A549 (cell line): ENCODE data around the gene TTR. TPM values are rescaled to one million over a fixed set of nuclear protein-coding genes. Genes with fewer than 3 reads are reported as not detected.
A peak's percentile ranks its signal among the peaks of the same experiment; 100 is the strongest.

Experiments
- ATAC-seq, 2 experiments: fragments of 200-7000 bp in 1 of 2; fragments of >200 bp in 1 of 2; cut with Nextera tagmentation in 1 of 2; cut with Tn5 transposase in 1 of 2; 3 replicates each; pipeline versions ENCODE4 v1.8.0 to v1.9.1; 2018 to 2020; ENCODE audit warnings: mild to moderate bottlenecking in 1 of 2, moderate library complexity in 1 of 2
- CTCF ChIA-PET: fragments of 300-600 bp; sonication (Branson Sonifier 250); formaldehyde crosslinking; extraction: SDS; loops from one replicate; lab custom pipeline; 2021; ENCODE audit warnings: antibody characterized with exemption, inconsistent platforms; lab: Yijun Ruan, JAX
- POLR2A ChIA-PET: fragments of 350-600 bp; formaldehyde crosslinking; extraction: SDS; loops from one replicate; lab custom pipeline; 2021; ENCODE audit warnings: antibody characterized with exemption, inconsistent platforms; lab: Yijun Ruan, JAX
- DNase-seq, 2 experiments: peaks; one replicate each; pipeline versions ENCODE4 v3.0.0 to v3.0.0-alpha.2; 2011 to 2016; ENCODE audit warnings: low read depth in 1 of 2, low spot score in 1 of 2
- FAIRE-seq: peaks from 2 replicates; lab custom pipeline; 2011; peaks lifted over from hg19 to GRCh38; lab: Jason Lieb, UNC
- H3K27ac ChIP-seq, 2 experiments: fragments of >200 bp; sonication (Bioruptor Twin); formaldehyde crosslinking; 3 replicates each; pipeline ENCODE4 v1.5.1; 2016 to 2017
- H3K4me1 ChIP-seq: fragments of >200 bp; sonication (Bioruptor Twin); formaldehyde crosslinking; 3 replicates; pipeline ENCODE4 v1.6.1; 2016
- H3K4me2 ChIP-seq: fragments of >200 bp; sonication (Bioruptor Twin); formaldehyde crosslinking; 3 replicates; pipeline ENCODE4 v1.6.1; 2016
- H3K4me3 ChIP-seq: fragments of >200 bp; sonication (Bioruptor Twin); formaldehyde crosslinking; 3 replicates; pipeline ENCODE4 v1.5.1; 2016
- H3K9me3 ChIP-seq: fragments of >200 bp; sonication (Bioruptor Twin); formaldehyde crosslinking; 3 replicates; pipeline ENCODE4 v1.6.1; 2016
- CEBPB ChIP-seq, 2 experiments: fragments of >200 bp in 1 of 2; sonication (Bioruptor Twin) in 1 of 2; formaldehyde crosslinking in 1 of 2; IDR thresholded peaks; 2 replicates each; pipeline ENCODE4 v1.6.1; 2012 to 2016
- EHF ChIP-seq: fragments of 250-450 bp; sonication (Bioruptor Pico); IDR thresholded peaks from 2 replicates; pipeline ENCODE4 v1.5.0; 2020; ENCODE audit warnings: mild to moderate bottlenecking
- EHMT2 ChIP-seq: fragments of 200-600 bp; sonication (generic); IDR thresholded peaks from 2 replicates; pipeline ENCODE4 v1.6.1; 2016; ENCODE audit warnings: antibody characterized with exemption, low read depth, mild to moderate bottlenecking, moderate library complexity
- GATA3 ChIP-seq: IDR thresholded peaks from 2 replicates; pipeline ENCODE4 v1.6.1; 2012; ENCODE audit warnings: borderline replicate concordance
- HOXA7 ChIP-seq: fragments of 250-450 bp; sonication (Bioruptor Pico); IDR thresholded peaks from 2 replicates; pipeline ENCODE4 v1.5.0; 2020; ENCODE audit warnings: mild to moderate bottlenecking, moderate library complexity
- HOXB13 ChIP-seq: fragments of 250-450 bp; sonication (Bioruptor Pico); IDR thresholded peaks from 2 replicates; pipeline ENCODE4 v1.5.0; 2020; ENCODE audit warnings: low read depth, mild to moderate bottlenecking, moderate library complexity
- KDM5A ChIP-seq: fragments of 200-600 bp; sonication (generic); IDR thresholded peaks from 2 replicates; pipeline ENCODE4 v1.6.1; 2016; ENCODE audit warnings: antibody characterized with exemption, mild to moderate bottlenecking
- MAZ ChIP-seq: fragments of 150-350 bp; IDR thresholded peaks from 2 replicates; pipeline ENCODE4 v1.6.1; 2014; ENCODE audit warnings: antibody characterized with exemption, low read depth, low read length, borderline replicate concordance
- NFE2L2 ChIP-seq: fragments of 150-350 bp; conservative IDR thresholded peaks from 2 replicates; pipeline ENCODE4 v1.6.1; 2014; ENCODE audit warnings: low read length
- PHF8 ChIP-seq: fragments of 200-600 bp; sonication (generic); IDR thresholded peaks from 2 replicates; pipeline ENCODE4 v1.6.1; 2016; ENCODE audit warnings: low read depth, mild to moderate bottlenecking, antibody characterized with exemption, moderate library complexity, borderline replicate concordance
- RAD21 ChIP-seq, 2 experiments: fragments of >200 bp in 1 of 2; sonication (Bioruptor Twin) in 1 of 2; formaldehyde crosslinking in 1 of 2; IDR thresholded peaks in 1 of 2; conservative IDR thresholded peaks in 1 of 2; 2 replicates in 1 of 2; 3 replicates in 1 of 2; pipeline ENCODE4 v1.6.1; 2012 to 2018; ENCODE audit warnings: inconsistent platforms in 1 of 2
- RFX5 ChIP-seq: fragments of 450-650 bp; IDR thresholded peaks from 2 replicates; pipeline ENCODE4 v1.7.1; 2014; ENCODE audit warnings: antibody characterized with exemption, mild to moderate bottlenecking, moderate library complexity
- SMC3 ChIP-seq: fragments of >200 bp; sonication (Bioruptor Twin); formaldehyde crosslinking; IDR thresholded peaks from 3 replicates; pipeline ENCODE4 v1.6.1; 2018; ENCODE audit warnings: inconsistent platforms
- WGBS: methylation state at CpG from one replicate; pipeline ENCODE4 v1.1.6; 2017; ENCODE audit errors: missing lambda C conversion rate; 5-methylcytosine and 5-hydroxymethylcytosine counted together
- polyA plus RNA-seq, 4 experiments: library from polyadenylated mRNA; depleted of rRNA in 3 of 4; stranded (reverse); fragments of >200 nt; fragmentation: RNase III in 1 of 4; extraction: RNeasy Plus Mini Kit Qiagen cat#74134 plus additional on column Dnase treatment in 1 of 4; gene quantifications; 2 replicates in 3 of 4; 3 replicates in 1 of 4; pipeline ENCODE4 v1.2.3, GENCODE V29; 2011 to 2017
- TF ChIP-seq, protein P1 (sequence below): fragments of 250-450 bp; sonication (Bioruptor Pico); IDR thresholded peaks from 2 replicates; pipeline ENCODE4 v1.5.0; 2021; ENCODE audit warnings: mild to moderate bottlenecking, moderate library complexity, borderline replicate concordance
- TF ChIP-seq, protein P2 (sequence below): fragments of >200 bp; sonication (Bioruptor Twin); formaldehyde crosslinking; IDR thresholded peaks from 3 replicates; pipeline ENCODE4 v1.5.1; 2016

Gene TTR
- polyA plus RNA-seq, 2 of the 4 experiments (the other 2 are of a cell fraction), result 0.18 to 0.28 TPM

DNA sequence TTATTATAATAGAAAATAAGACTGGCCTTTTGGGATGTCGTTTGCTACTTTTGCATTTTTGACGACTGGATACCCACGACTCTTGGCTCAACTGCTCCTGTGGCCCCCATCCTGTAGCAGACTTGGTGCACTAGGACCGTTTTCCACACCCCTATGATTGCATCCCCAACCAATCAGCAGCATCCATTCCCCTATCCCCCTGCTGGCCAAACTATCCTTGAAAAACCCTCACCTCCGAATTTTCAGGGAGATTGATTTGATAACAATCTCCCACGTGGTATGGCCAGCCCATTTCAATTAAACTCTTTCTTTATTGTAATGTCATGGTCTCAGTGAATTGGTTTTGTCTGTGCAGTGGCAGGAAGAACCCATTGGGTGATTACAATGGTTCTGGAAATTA, 37.9 kb upstream of the TTR start:
- H3K4me3 ChIP-seq, result no peak overlapping the region
- POLR2A ChIA-PET, result no interaction called here
- ATAC-seq, result peak in 1 of 2 experiments; percentile 71; a peak in 3 of 6 replicates
- H3K4me2 ChIP-seq, result no peak overlapping the region
- FAIRE-seq, result no peak
- H3K9me3 ChIP-seq, result no peaks in the 10 kb centered on the region
- CTCF ChIA-PET, result interaction anchor here (1.6 kb wide), 1 partner anchor 169 kb away, joined by 6 read pairs; no protein-coding TSS in a partner anchor
- 37% methylated on average over 6 of the region's 6 CpGs for WGBS
- no peak overlapping the region for H3K27ac ChIP-seq
- no peak for TF ChIP-seq HOXA7 (CRISPR knock-in tag)
- TF ChIP-seq, protein P1, sequence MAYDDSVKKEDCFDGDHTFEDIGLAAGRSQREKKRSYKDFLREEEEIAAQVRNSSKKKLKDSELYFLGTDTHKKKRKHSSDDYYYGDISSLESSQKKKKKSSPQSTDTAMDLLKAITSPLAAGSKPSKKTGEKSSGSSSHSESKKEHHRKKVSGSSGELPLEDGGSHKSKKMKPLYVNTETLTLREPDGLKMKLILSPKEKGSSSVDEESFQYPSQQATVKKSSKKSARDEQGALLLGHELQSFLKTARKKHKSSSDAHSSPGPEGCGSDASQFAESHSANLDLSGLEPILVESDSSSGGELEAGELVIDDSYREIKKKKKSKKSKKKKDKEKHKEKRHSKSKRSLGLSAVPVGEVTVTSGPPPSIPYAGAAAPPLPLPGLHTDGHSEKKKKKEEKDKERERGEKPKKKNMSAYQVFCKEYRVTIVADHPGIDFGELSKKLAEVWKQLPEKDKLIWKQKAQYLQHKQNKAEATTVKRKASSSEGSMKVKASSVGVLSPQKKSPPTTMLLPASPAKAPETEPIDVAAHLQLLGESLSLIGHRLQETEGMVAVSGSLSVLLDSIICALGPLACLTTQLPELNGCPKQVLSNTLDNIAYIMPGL (CRISPR knock-in tag), result no peak
- TF ChIP-seq NFE2L2, result no peak
- no peak for TF ChIP-seq MAZ
- TF ChIP-seq CEBPB (IDR thresholded peaks at IDR 0.05), result no peak
- TF ChIP-seq RAD21 (conservative IDR thresholded peaks at IDR 0.05 in 1 of 2, IDR thresholded peaks at IDR 0.05 in 1 of 2), result no peak
- H3K4me1 ChIP-seq, result no peaks in the 10 kb centered on the region
- DNase-seq, result peak in 1 of 2 experiments; percentile 9

DNA sequence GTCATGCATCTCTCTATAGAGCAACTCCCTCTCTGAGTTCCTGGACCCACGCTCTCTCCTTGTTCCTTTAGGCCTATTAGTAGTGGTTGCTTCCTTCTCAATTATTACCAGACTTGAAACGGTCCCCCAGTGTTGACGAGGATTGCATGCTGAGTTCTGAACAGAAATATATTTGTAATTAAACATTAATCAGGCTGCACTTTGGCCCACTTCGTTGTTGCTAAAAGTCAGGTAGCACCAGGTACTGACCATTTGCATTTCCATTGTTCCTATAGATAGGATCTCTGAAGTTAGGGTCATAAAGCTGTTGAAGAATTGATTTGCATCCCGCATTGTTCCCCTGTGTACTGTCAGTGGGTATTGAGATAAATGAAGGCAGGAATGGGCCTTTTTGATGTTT, 36.9 kb upstream of the TTR start:
- H3K9me3 ChIP-seq, result no peaks in the 10 kb centered on the region
- ChIA-PET POLR2A (no interaction called here), CTCF (interaction anchor here (0.6 to 1.6 kb wide), 6 partner anchors 8 to 566 kb away, joined by 3 to 6 read pairs (median 3); no protein-coding TSS in a partner anchor)
- H3K4me3 ChIP-seq, result no peak overlapping the region
- DNase-seq (no peak), ATAC-seq (no peak), FAIRE-seq (no peak)
- WGBS, result 40% methylated on average over 5 of the region's 5 CpGs
- no peak overlapping the region for H3K4me2 ChIP-seq
- H3K27ac ChIP-seq, result no peak overlapping the region
- no peaks in the 10 kb centered on the region for H3K4me1 ChIP-seq
- no peak for TF ChIP-seq KDM5A
- no peak for TF ChIP-seq RFX5
- TF ChIP-seq HOXB13 (CRISPR knock-in tag), result no peak

DNA sequence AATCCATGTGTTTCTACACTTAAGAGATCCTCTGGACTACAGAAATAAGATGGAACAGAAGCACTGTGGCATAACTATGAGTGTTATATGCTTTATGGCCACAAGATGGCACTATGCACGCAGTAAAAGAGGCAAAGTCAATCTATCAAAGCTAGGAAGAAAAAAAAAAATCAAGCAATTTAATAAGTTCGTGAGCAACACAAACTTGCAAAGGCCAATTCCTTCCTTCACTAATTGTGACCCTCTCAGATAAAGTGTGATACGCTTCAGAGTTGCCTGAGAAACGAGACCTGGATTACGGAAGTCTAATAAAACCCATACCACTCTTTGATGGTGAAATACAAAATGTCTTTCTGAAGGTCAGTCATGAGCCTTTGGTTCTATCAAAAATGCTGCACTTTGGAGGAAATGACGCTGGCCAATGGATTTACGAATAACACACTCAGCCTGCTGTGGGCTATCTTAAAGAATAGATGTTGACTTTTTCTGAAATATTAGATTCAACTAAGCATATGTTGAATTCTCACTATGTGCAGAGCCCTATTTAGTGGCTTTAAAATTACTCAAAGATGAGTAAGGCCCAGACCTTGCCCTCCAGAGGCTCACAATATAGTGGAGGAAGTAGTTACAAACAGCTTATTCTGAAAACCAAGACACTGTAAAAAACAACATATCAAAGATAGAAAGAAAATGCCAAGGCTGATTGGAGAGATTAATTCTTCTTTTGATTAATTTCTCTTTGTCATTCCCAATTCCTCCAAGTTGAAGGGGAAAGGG, 35.5 kb upstream of the TTR start:
- ATAC-seq, result peak; percentile 75 to 86; a peak in 5 of 6 replicates
- Histone ChIP-seq H3K4me1 (no peaks in the 10 kb centered on the region), H3K27ac (no peak overlapping the region), H3K4me2 (peak overlapping the region; percentile 46), H3K9me3 (no peaks in the 10 kb centered on the region)
- 4% methylated on average over 7 of the region's 7 CpGs for WGBS
- CTCF ChIA-PET, result interaction anchor here (0.6 to 3.0 kb wide), 24 partner anchors 10 to 574 kb away, joined by 3 to 17 read pairs (median 4); partner anchors contain the start of gene B4GALT6
- POLR2A ChIA-PET, result no interaction called here
- TF ChIP-seq GATA3 (no peak), EHF (no peak), RAD21 (conservative IDR thresholded peaks at IDR 0.05 in 1 of 2, IDR thresholded peaks at IDR 0.05 in 1 of 2) (peak; percentile 81), SMC3 (peak; percentile 75), PHF8 (no peak), EHMT2 (no peak)
- TF ChIP-seq, protein P2, sequence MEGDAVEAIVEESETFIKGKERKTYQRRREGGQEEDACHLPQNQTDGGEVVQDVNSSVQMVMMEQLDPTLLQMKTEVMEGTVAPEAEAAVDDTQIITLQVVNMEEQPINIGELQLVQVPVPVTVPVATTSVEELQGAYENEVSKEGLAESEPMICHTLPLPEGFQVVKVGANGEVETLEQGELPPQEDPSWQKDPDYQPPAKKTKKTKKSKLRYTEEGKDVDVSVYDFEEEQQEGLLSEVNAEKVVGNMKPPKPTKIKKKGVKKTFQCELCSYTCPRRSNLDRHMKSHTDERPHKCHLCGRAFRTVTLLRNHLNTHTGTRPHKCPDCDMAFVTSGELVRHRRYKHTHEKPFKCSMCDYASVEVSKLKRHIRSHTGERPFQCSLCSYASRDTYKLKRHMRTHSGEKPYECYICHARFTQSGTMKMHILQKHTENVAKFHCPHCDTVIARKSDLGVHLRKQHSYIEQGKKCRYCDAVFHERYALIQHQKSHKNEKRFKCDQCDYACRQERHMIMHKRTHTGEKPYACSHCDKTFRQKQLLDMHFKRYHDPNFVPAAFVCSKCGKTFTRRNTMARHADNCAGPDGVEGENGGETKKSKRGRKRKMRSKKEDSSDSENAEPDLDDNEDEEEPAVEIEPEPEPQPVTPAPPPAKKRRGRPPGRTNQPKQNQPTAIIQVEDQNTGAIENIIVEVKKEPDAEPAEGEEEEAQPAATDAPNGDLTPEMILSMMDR, result peak; percentile 73
- TF ChIP-seq, all 56 proteins: peak for 3
- FAIRE-seq, result no peak
- H3K4me3 ChIP-seq, result no peak overlapping the region
- DNase-seq, result peak; percentile 25 to 58
